Uterus (tissue), 4 donors: ENCODE data around the gene PDF. TPM values are rescaled to one million over a fixed set of nuclear protein-coding genes. Genes with fewer than 3 reads are reported as not detected.

ENCODE experiments used
- DNase-seq, 2 donors: peaks; one replicate each; pipeline ENCODE4 v3.0.0-alpha.2; 2019 to 2020
- H3K27ac ChIP-seq, 2 donors: fragments of 200-600 bp; sonication (generic); 1 replicate in 1 of 2; 2 replicates in 1 of 2; pipeline ENCODE4 v1.5.1; 2016 to 2018
- H3K27me3 ChIP-seq, 2 donors: fragments of 200-600 bp; sonication (generic); one replicate each; pipeline ENCODE4 v1.5.1; 2018 to 2019; ENCODE audit warnings: control low read depth in 1 of 2
- H3K36me3 ChIP-seq, 2 donors: fragments of 200-600 bp; sonication (generic); one replicate each; pipeline ENCODE4 v1.5.1; 2019; ENCODE audit warnings: control low read depth in 1 of 2
- H3K4me1 ChIP-seq, 2 donors: fragments of 200-600 bp; sonication (generic); one replicate each; pipeline ENCODE4 v1.5.1; 2018 to 2019; ENCODE audit warnings: control low read depth in 1 of 2
- H3K4me3 ChIP-seq, 2 donors: fragments of 200-600 bp; sonication (generic); 1 replicate in 1 of 2; 2 replicates in 1 of 2; pipeline ENCODE4 v1.5.1; 2018 to 2019; ENCODE audit warnings: mild to moderate bottlenecking in 1 of 2
- H3K9me3 ChIP-seq, 2 donors: fragments of 200-600 bp; sonication (generic); one replicate each; pipeline ENCODE4 v1.5.1; 2019; ENCODE audit warnings: control low read depth in 1 of 2
- CTCF ChIP-seq, 4 experiments: fragments of 200-600 bp in 2 of 4; fragments of 450-650 bp in 2 of 4; sonication (generic) in 2 of 4; IDR thresholded peaks; one replicate each; pipeline ENCODE4 v1.5.1; 2016 to 2019; ENCODE audit warnings: antibody characterized with exemption in 4 of 4, mild to moderate bottlenecking in 2 of 4, moderate library complexity in 1 of 4
- POLR2A ChIP-seq, 2 donors: fragments of 450-650 bp; IDR thresholded peaks; one replicate each; pipeline ENCODE4 v1.6.1; 2016; ENCODE audit warnings: antibody characterized with exemption in 2 of 2, mild to moderate bottlenecking in 1 of 2, moderate library complexity in 1 of 2
- intact Hi-C: fragments of 100-400 bp; cut with DNase I; formaldehyde crosslinking; loops from one replicate; pipeline ENCODE4 v1.15.1; 2023; ENCODE audit warnings: low total_unique reads
- total RNA-seq, 4 donors: library from RNA; depleted of rRNA in 3 of 4; stranded (reverse); fragments of >200 nt in 3 of 4; gene quantifications; one replicate each; pipeline versions ENCODE4 v1.1.0 to v1.2.4, GENCODE V29; 2014 to 2023
- donor health status: DM: yes; HTN: yes; CAD: no.

The PDF gene
- total RNA-seq, 4 donors from 2014 or later: 3.2 to 69.9 (median 13.2) TPM

- Histone ChIP-seq H3K36me3 (no peaks in the 10 kb centered on the region), H3K9me3 (no peaks in the 10 kb centered on the region), H3K27me3 (no peaks in the 10 kb centered on the region), H3K4me3 (no peak overlapping the region), H3K27ac (no peak overlapping the region), H3K4me1 (peaks cover 13 to 18% of the 10 kb centered on the region in 2 donors)
- peak in 1 of 2 donors; percentile 13 for DNase-seq
- TF ChIP-seq CTCF (IDR thresholded peaks at IDR 0.05) (no peak), POLR2A (IDR thresholded peaks at IDR 0.05) (no peak)
- intact Hi-C loops: no loop called here
These were observed 1.5 kb downstream of the PDF start for GRCh38 chr16:69328854-69329316.

GRCh38 chr16:69327585-69328310 lies 2.6 kb downstream of the PDF start:
- Histone ChIP-seq H3K27me3 (no peaks in the 10 kb centered on the region), H3K36me3 (no peaks in the 10 kb centered on the region), H3K4me3 (no peak overlapping the region), H3K27ac (no peak overlapping the region), H3K9me3 (no peaks in the 10 kb centered on the region), H3K4me1 (peaks cover 13 to 18% of the 10 kb centered on the region in 2 donors)
- no peak for TF ChIP-seq CTCF (IDR thresholded peaks at IDR 0.05)
- TF ChIP-seq POLR2A (IDR thresholded peaks at IDR 0.05): no peak
- intact Hi-C loops: no loop called here
- peak in 1 of 2 donors; percentile 8 for DNase-seq

DNA sequence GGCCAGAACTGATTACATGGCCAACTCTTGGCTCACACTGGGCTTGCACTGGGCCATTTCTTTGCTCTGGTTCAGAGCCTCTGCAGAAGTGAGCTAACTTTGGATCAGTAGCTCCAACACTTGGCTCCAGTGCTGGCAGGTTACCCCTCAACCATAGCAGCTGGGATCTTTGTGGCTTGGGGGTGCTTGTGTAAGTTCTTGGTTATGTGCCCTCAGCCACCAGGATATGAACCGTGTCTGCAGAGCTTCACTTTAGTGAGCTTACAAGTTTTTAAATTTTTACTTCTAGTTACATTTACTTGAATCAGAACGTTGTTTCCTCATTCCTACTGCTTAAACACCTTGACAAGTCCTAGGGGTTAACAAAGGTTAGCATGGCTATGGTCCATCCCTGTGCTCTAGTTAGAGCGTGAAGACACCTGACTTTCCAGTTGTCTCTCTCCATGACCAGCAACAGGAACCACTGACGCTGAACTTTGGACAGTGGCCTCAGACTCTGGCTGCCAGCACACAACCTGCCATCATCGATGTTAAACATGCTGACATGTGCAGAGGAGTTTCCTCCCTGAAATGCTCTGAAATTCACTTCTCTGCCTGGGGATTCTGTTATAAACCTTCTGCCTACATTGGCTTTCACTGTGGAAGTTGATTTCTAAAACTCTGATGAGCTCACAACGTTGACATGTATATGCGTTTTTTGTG lies 4.1 kb downstream of the PDF start:
- no peaks in the 10 kb centered on the region for H3K27me3 ChIP-seq
- H3K4me3 ChIP-seq: no peak overlapping the region
- DNase-seq: no peak
- intact Hi-C loops: no loop called here
- H3K27ac ChIP-seq: no peak overlapping the region
- no peak for TF ChIP-seq POLR2A (IDR thresholded peaks at IDR 0.05)
- TF ChIP-seq CTCF (IDR thresholded peaks at IDR 0.05): no peak
- H3K36me3 ChIP-seq: no peaks in the 10 kb centered on the region
- H3K4me1 ChIP-seq: peaks cover 13 to 18% of the 10 kb centered on the region in 2 donors
- H3K9me3 ChIP-seq: no peaks in the 10 kb centered on the region

DNA sequence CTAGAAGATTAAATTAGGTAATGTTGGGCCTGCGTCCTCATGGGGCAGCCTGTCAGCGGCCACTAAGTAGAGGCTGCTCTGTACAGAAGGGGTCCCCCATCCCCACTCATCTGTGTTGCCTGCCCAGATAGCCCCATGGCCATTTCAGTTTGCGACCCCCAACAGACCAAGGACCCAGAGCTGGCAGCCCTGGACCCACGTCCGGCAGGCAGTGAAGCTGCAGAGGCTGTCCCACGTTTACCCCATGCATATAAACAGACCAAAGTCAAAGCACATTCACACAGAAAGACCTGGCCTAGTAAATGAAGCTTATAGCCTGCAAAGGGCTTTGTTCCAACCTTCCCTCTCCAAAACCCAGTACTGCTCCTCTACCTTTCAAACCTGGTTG lies 4.6 kb downstream of the PDF start:
- no peak for TF ChIP-seq CTCF (IDR thresholded peaks at IDR 0.05)
- no peak for TF ChIP-seq POLR2A (IDR thresholded peaks at IDR 0.05)
- DNase-seq: no peak
- Histone ChIP-seq H3K9me3 (no peaks in the 10 kb centered on the region), H3K4me1 (peaks cover 13 to 18% of the 10 kb centered on the region in 2 donors), H3K27me3 (no peaks in the 10 kb centered on the region), H3K4me3 (no peak overlapping the region), H3K27ac (no peak overlapping the region), H3K36me3 (no peaks in the 10 kb centered on the region)
- intact Hi-C loops: no loop called here
